IMR-90 (cell line): ENCODE measurements around the gene PTPRG. TPM values are rescaled to one million over a fixed set of nuclear protein-coding genes. Genes with fewer than 3 reads are reported as not detected.

ENCODE experiments used
- ATAC-seq: fragments of 200-7000 bp; cut with Tn5 transposase; 2 replicates; pipeline ENCODE4 v1.9.1; 2020; ENCODE audit warnings: low read depth, mild to moderate bottlenecking, moderate library complexity
- BruUV-seq: library from RNA; stranded (reverse); fragments of 400-500 nt; replicated peaks from 2 replicates; lab custom pipeline; 2021; lab: Mats Ljungman, UMichigan
- CTCF ChIA-PET: fragments of 300-600 bp; formaldehyde crosslinking; extraction: SDS; loops from one replicate; lab custom pipeline; 2021; ENCODE audit warnings: antibody characterized with exemption; lab: Yijun Ruan, JAX
- POLR2A ChIA-PET: fragments of 300-600 bp; sonication (Branson Sonifier 250); formaldehyde crosslinking; loops from one replicate; lab custom pipeline; 2022; ENCODE audit warnings: antibody characterized with exemption; ENCODE audit not compliant: unreplicated experiment; lab: Charles Lee
- DNase-seq: peaks from one replicate; pipeline ENCODE4 v3.0.0; 2013
- H2AFZ ChIP-seq: replicated peaks from 2 replicates; pipeline ENCODE3; 2013; ENCODE audit warnings: low read length, mild to moderate bottlenecking; ENCODE audit not compliant: poor library complexity
- H2AK5ac ChIP-seq: 2 replicates; pipeline ENCODE4 v1.6.1; 2013; ENCODE audit warnings: low read depth, low read length, inconsistent platforms
- H2AK9ac ChIP-seq: replicated peaks from 2 replicates; pipeline ENCODE3; 2013; ENCODE audit warnings: mild to moderate bottlenecking, low read depth, low read length, moderate library complexity; ENCODE audit not compliant: poor library complexity
- H2BK120ac ChIP-seq: 2 replicates; pipeline ENCODE4 v1.6.1; 2013; ENCODE audit warnings: low read depth, low read length, inconsistent platforms
- H2BK15ac ChIP-seq: 3 replicates; pipeline ENCODE4 v1.6.1; 2013; ENCODE audit warnings: low read depth, low read length, inconsistent platforms
- H2BK20ac ChIP-seq: 2 replicates; pipeline ENCODE4 v1.6.1; 2013; ENCODE audit warnings: low read depth, mild to moderate bottlenecking, inconsistent platforms, low read length, moderate library complexity
- H2BK5ac ChIP-seq: 2 replicates; pipeline ENCODE4 v1.6.1; 2013; ENCODE audit warnings: mild to moderate bottlenecking, low read depth, low read length, inconsistent platforms; ENCODE audit not compliant: poor library complexity, severe bottlenecking
- H3K14ac ChIP-seq: replicated peaks from 2 replicates; pipeline ENCODE4 v1.6.1; 2013; ENCODE audit warnings: low read depth, low read length, inconsistent platforms
- H3K18ac ChIP-seq: 2 replicates; pipeline ENCODE4 v1.6.1; 2013; ENCODE audit warnings: low read depth, low read length, control low read depth
- H3K23ac ChIP-seq: 2 replicates; pipeline ENCODE4 v1.6.1; 2013; ENCODE audit warnings: low read depth, low read length, inconsistent platforms
- H3K27ac ChIP-seq: 2 replicates; pipeline ENCODE4 v1.5.1; 2013; ENCODE audit warnings: mild to moderate bottlenecking, control low read depth, low read length; ENCODE audit not compliant: insufficient read depth
- H3K27me3 ChIP-seq: 2 replicates; pipeline ENCODE4 v1.6.1; 2013; ENCODE audit warnings: low read length; ENCODE audit not compliant: control insufficient read depth, insufficient read depth
- H3K36me3 ChIP-seq: 2 replicates; pipeline ENCODE4 v1.6.1; 2013; ENCODE audit warnings: low read length, mixed read lengths; ENCODE audit not compliant: control insufficient read depth, insufficient read depth
- H3K4ac ChIP-seq: 2 replicates; pipeline ENCODE4 v1.6.1; 2013; ENCODE audit warnings: low read depth, low read length, inconsistent platforms
- H3K4me1 ChIP-seq: 2 replicates; pipeline ENCODE4 v1.6.1; 2013; ENCODE audit warnings: low read length, mixed read lengths; ENCODE audit not compliant: control insufficient read depth, insufficient read depth
- H3K4me2 ChIP-seq: 2 replicates; pipeline ENCODE4 v1.6.1; 2013; ENCODE audit warnings: low read depth, mild to moderate bottlenecking, control low read depth, low read length, moderate library complexity
- H3K4me3 ChIP-seq: 2 replicates; pipeline ENCODE4 v1.5.1; 2013; ENCODE audit warnings: low read depth, mild to moderate bottlenecking, control low read depth, low read length, moderate library complexity; ENCODE audit not compliant: insufficient read depth
- H3K56ac ChIP-seq: 2 replicates; pipeline ENCODE4 v1.6.1; 2013; ENCODE audit warnings: low read length, inconsistent platforms; ENCODE audit not compliant: insufficient read depth; ENCODE audit errors: extremely low read depth
- H3K79me1 ChIP-seq, 2 experiments: 2 replicates each; pipeline ENCODE4 v1.6.1; 2013; ENCODE audit warnings: low read length in 2 of 2, inconsistent platforms in 1 of 2, low read depth in 1 of 2
- H3K9ac ChIP-seq: 2 replicates; pipeline ENCODE4 v1.6.1; 2013; ENCODE audit warnings: low read depth, low read length, control low read depth
- H3K9me1 ChIP-seq: 2 replicates; pipeline ENCODE4 v1.6.1; 2013; ENCODE audit warnings: low read length, inconsistent platforms; ENCODE audit not compliant: insufficient read depth
- H3K9me3 ChIP-seq: 2 replicates; pipeline ENCODE4 v1.6.1; 2013; ENCODE audit warnings: low read length; ENCODE audit not compliant: control insufficient read depth, insufficient read depth
- H4K20me1 ChIP-seq: 2 replicates; pipeline ENCODE4 v1.6.1; 2013; ENCODE audit warnings: low read length, inconsistent platforms; ENCODE audit not compliant: insufficient read depth
- H4K5ac ChIP-seq: 2 replicates; pipeline ENCODE4 v1.6.1; 2013; ENCODE audit warnings: mild to moderate bottlenecking, low read depth, low read length, control low read depth
- H4K8ac ChIP-seq, 2 experiments: 2 replicates each; pipeline ENCODE4 v1.6.1; 2013; ENCODE audit warnings: low read depth in 2 of 2, low read length in 2 of 2, control low read depth in 1 of 2, inconsistent platforms in 1 of 2
- H4K91ac ChIP-seq: 2 replicates; pipeline ENCODE4 v1.6.1; 2013; ENCODE audit warnings: low read depth, low read length, inconsistent platforms; ENCODE audit not compliant: insufficient read depth
- CEBPB ChIP-seq: IDR thresholded peaks from 2 replicates; pipeline ENCODE4 v1.6.1; 2012; ENCODE audit warnings: low read depth, low read length, improper control_type of control experiment
- FOS ChIP-seq: fragments of 150-350 bp; IDR thresholded peaks from 2 replicates; pipeline ENCODE4 v1.6.1; 2016; ENCODE audit warnings: low read depth, low read length
- MAZ ChIP-seq: IDR thresholded peaks from 2 replicates; pipeline ENCODE4 v1.6.1; 2012; ENCODE audit warnings: low read depth, mild to moderate bottlenecking, low read length, improper control_type of control experiment, moderate library complexity, borderline replicate concordance
- POLR2A ChIP-seq: IDR thresholded peaks from 2 replicates; pipeline ENCODE4 v1.6.1; 2012; ENCODE audit warnings: mild to moderate bottlenecking, low read depth, low read length
- RAD21 ChIP-seq: IDR thresholded peaks from 2 replicates; pipeline ENCODE4 v1.6.1; 2012; ENCODE audit warnings: low read length, improper control_type of control experiment
- RCOR1 ChIP-seq: IDR thresholded peaks from 2 replicates; pipeline ENCODE4 v1.6.1; 2012; ENCODE audit warnings: mild to moderate bottlenecking, low read length, improper control_type of control experiment; ENCODE audit not compliant: insufficient replicate concordance
- WGBS, 2 experiments: methylation state at CpG; one replicate each; pipeline versions ENCODE4 v1.1.5 to v1.1.7; 2013; ENCODE audit warnings: missing lambda C conversion rate in 2 of 2; ENCODE audit not compliant: insufficient read length in 1 of 2; ENCODE audit errors: extremely low coverage in 2 of 2; 5-methylcytosine and 5-hydroxymethylcytosine counted together
- dilution Hi-C: fragments of 300-500 bp; cut with HindIII; formaldehyde crosslinking; loops from one replicate; pipeline ENCODE4 v1.14.3; 2018; ENCODE audit warnings: low sequenced_read_pairs; ENCODE audit not compliant: unreplicated experiment
- in situ Hi-C: fragments of 300-500 bp; cut with MboI; formaldehyde crosslinking; loops from 3 replicates; pipeline ENCODE4 v1.14.3; 2019; ENCODE audit warnings: low sequenced_read_pairs, inconsistent platforms, mixed read lengths
- intact Hi-C: fragments of 100-400 bp; cut with micrococcal nuclease; formaldehyde crosslinking; loops from 2 replicates; pipeline ENCODE4 v1.10.0; 2022
- polyA plus RNA-seq, 3 experiments: library from polyadenylated mRNA; depleted of rRNA; stranded (reverse); fragments of >200 nt; gene quantifications; 2 replicates each; pipeline ENCODE4 v1.2.3, GENCODE V29; 2012; ENCODE audit warnings: low replicate concordance in 1 of 3
- total RNA-seq: library from RNA; depleted of rRNA; stranded (reverse); fragments of >200 nt; gene quantifications from 2 replicates; pipeline ENCODE4 v1.2.3, GENCODE V29; 2012
- TF ChIP-seq, protein P1 (sequence below): fragments of 150-350 bp; IDR thresholded peaks from 2 replicates; pipeline ENCODE4 v1.6.1; 2016; ENCODE audit warnings: low read depth, mild to moderate bottlenecking, low read length, moderate library complexity, borderline replicate concordance
- TF ChIP-seq, protein P2 (sequence below): conservative IDR thresholded peaks from 2 replicates; pipeline ENCODE4 v1.5.1; 2012; ENCODE audit warnings: mild to moderate bottlenecking, low read depth, low read length, improper control_type of control experiment
- TF ChIP-seq, protein P3 (sequence below): fragments of 150-350 bp; IDR thresholded peaks from 2 replicates; pipeline ENCODE4 v1.6.1; 2017; ENCODE audit warnings: mild to moderate bottlenecking, antibody characterized with exemption, low read length, low read depth

PTPRG gene
- total and polyA plus RNA-seq, 2 of the 4 experiments (the other 2 are of a cell fraction): 7.7 to 31.0 TPM

DNA sequence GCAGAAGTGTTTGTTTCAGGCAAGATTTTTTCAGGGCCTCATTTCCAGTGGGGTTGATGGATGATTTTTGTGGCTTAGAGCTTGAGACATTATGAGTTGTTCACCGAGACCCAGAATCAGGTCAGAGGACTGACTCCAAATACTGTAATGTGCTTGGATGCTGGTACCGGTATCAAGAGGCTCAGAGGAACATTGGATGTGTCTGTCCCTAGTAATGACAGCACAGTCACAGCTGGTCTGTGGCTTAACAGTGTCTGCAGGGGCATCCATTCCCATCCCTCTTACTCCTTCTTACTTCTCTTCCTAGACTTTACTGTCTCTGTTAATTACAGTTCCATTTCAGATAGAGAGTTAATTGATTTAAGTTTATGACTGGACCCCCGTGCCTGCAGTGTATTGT, 107.8 kb downstream of the PTPRG start:
- Histone ChIP-seq H2BK20ac (no peak overlapping the region), H2BK120ac (no peak overlapping the region), H3K4me3 (no peak overlapping the region), H2BK5ac (no peak overlapping the region), H3K9ac (no peak overlapping the region), H3K4ac (no peak overlapping the region), H3K79me1 (peaks cover 18 to 55% of the 10 kb centered on the region in 2 experiments), H3K56ac (no peak overlapping the region), H3K4me2 (no peak overlapping the region), H3K36me3 (no peaks in the 10 kb centered on the region), H3K27me3 (no peaks in the 10 kb centered on the region), H3K9me3 (no peaks in the 10 kb centered on the region), H2AFZ (no peak overlapping the region), H3K27ac (no peak overlapping the region), H3K9me1 (peaks cover 4% of the 10 kb centered on the region), H4K8ac (no peak overlapping the region), H3K18ac (no peak overlapping the region), H3K23ac (no peak overlapping the region), H4K5ac (no peak overlapping the region), H2AK9ac (no peak overlapping the region), H4K91ac (no peak overlapping the region), H3K4me1 (0 out of 2 replicates have a peak, but pooled peaks cover 3% of the 10 kb centered on the region), H2AK5ac (no peak overlapping the region; the same call in 1 of the 2 replicates), H4K20me1 (peaks cover 6% of the 10 kb centered on the region; the same call in 1 of the 2 replicates), H2BK15ac (no peak overlapping the region), H3K14ac (no peak overlapping the region)
- in situ Hi-C loops: no loop called here
- TF ChIP-seq, protein P1, sequence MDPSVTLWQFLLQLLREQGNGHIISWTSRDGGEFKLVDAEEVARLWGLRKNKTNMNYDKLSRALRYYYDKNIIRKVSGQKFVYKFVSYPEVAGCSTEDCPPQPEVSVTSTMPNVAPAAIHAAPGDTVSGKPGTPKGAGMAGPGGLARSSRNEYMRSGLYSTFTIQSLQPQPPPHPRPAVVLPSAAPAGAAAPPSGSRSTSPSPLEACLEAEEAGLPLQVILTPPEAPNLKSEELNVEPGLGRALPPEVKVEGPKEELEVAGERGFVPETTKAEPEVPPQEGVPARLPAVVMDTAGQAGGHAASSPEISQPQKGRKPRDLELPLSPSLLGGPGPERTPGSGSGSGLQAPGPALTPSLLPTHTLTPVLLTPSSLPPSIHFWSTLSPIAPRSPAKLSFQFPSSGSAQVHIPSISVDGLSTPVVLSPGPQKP: no peak
- TF ChIP-seq CEBPB (no peak), RAD21 (no peak), RCOR1 (no peak), FOS (no peak), MAZ (no peak), POLR2A (no peak)
- TF ChIP-seq, protein P2, sequence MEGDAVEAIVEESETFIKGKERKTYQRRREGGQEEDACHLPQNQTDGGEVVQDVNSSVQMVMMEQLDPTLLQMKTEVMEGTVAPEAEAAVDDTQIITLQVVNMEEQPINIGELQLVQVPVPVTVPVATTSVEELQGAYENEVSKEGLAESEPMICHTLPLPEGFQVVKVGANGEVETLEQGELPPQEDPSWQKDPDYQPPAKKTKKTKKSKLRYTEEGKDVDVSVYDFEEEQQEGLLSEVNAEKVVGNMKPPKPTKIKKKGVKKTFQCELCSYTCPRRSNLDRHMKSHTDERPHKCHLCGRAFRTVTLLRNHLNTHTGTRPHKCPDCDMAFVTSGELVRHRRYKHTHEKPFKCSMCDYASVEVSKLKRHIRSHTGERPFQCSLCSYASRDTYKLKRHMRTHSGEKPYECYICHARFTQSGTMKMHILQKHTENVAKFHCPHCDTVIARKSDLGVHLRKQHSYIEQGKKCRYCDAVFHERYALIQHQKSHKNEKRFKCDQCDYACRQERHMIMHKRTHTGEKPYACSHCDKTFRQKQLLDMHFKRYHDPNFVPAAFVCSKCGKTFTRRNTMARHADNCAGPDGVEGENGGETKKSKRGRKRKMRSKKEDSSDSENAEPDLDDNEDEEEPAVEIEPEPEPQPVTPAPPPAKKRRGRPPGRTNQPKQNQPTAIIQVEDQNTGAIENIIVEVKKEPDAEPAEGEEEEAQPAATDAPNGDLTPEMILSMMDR: no peak
- TF ChIP-seq, protein P3, sequence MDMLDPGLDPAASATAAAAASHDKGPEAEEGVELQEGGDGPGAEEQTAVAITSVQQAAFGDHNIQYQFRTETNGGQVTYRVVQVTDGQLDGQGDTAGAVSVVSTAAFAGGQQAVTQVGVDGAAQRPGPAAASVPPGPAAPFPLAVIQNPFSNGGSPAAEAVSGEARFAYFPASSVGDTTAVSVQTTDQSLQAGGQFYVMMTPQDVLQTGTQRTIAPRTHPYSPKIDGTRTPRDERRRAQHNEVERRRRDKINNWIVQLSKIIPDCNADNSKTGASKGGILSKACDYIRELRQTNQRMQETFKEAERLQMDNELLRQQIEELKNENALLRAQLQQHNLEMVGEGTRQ: no peak
- POLR2A ChIA-PET: no interaction called here
- no peak for DNase-seq
- CTCF ChIA-PET: no interaction called here
- ATAC-seq: no peak
- BruUV-seq: no TSS peak
- dilution Hi-C loops: no loop called here
- 57% methylated on average over 1 of the region's 3 CpGs; no CpG with 5 or more reads in 1 of the 2 experiments for WGBS, 2 experiments
- intact Hi-C loops: no loop called here
